Activated T-helper 1 cell treated with anti-CD3 and anti-CD28 coated beads, Interleukin-12 subunit alpha, Interleukin-12 subunit beta, Interleukin-2, Interleukin-4 antibody, amounts not matched to agents 30 ng/mL and 10 ng/mL and 1 ng/mL, durations not matched to agents 14 hours and 24 hours and 36 hours (primary cell): ENCODE data around the gene CCDC92B. TPM values are rescaled to one million over a fixed set of nuclear protein-coding genes. Genes with fewer than 3 reads are reported as not detected.
"Not testable (repeated sequence)": the region's sequence is repeated elsewhere in the genome, so short reads cannot be mapped to it uniquely, and the experiment has no call there.

ENCODE experiments used
- DNase-seq: peaks from one replicate; pipeline ENCODE4 v3.0.0; 2021; ENCODE audit warnings: low spot score
- H3K27ac Mint-ChIP-seq: one replicate; pipeline ENCODE4 v1.8.0; 2021; ENCODE audit warnings: mild to moderate bottlenecking, mixed read lengths
- H3K27me3 Mint-ChIP-seq: one replicate; pipeline ENCODE4 v1.8.0; 2022; ENCODE audit warnings: mild to moderate bottlenecking, moderate library complexity, mixed read lengths; ENCODE audit not compliant: insufficient read depth
- H3K36me3 Mint-ChIP-seq: one replicate; pipeline ENCODE4 v1.8.0; 2021; ENCODE audit warnings: low read depth, mixed read lengths
- H3K4me1 Mint-ChIP-seq: one replicate; pipeline ENCODE4 v1.8.0; 2021; ENCODE audit warnings: low read depth, mixed read lengths
- H3K4me3 Mint-ChIP-seq: one replicate; pipeline ENCODE4 v1.8.0; 2021; ENCODE audit warnings: mild to moderate bottlenecking, moderate library complexity, mixed read lengths
- H3K9me3 Mint-ChIP-seq: one replicate; pipeline ENCODE4 v1.8.0; 2021; ENCODE audit warnings: mixed read lengths
- intact Hi-C: fragments of 100-400 bp; cut with micrococcal nuclease; formaldehyde crosslinking; loops from one replicate; pipeline ENCODE4 v1.15.1; 2024
- total RNA-seq: library from RNA; stranded (reverse); gene quantifications from 2 replicates; pipeline ENCODE4 v1.2.3, GENCODE V29; 2022

CCDC92B gene
- total RNA-seq, 1 donor from 2014 or later = 0.23 TPM

DNA sequence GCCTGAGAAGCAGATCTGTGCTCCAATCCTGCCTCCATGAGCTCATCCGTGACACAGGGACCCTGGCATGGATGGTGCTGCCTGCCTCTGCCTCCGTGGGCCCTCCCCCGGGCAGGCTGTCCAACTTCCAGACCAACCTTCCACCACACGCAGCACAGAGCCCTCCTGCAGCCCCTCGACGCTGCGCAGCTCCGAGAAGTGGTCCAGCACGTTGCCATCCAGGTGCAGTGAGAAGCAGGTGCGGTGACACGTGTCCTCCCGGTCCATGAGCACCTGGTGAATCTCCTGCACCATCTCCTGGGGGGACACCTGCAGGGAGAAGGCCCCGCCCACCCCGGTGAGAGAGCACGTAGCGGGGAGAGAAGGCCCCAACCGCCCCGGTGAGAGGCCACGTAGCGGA lies 46.3 kb downstream of the CCDC92B start:
- intact Hi-C loops = no loop called here
- no peak for DNase-seq
- Mint-ChIP-seq H3K27ac (no peak overlapping the region), H3K27me3 (no peaks in the 10 kb centered on the region), H3K36me3 (peaks cover 3% of the 10 kb centered on the region), H3K4me1 (peaks cover 5% of the 10 kb centered on the region), H3K9me3 (no peaks in the 10 kb centered on the region), H3K4me3 (no peak overlapping the region)

DNA sequence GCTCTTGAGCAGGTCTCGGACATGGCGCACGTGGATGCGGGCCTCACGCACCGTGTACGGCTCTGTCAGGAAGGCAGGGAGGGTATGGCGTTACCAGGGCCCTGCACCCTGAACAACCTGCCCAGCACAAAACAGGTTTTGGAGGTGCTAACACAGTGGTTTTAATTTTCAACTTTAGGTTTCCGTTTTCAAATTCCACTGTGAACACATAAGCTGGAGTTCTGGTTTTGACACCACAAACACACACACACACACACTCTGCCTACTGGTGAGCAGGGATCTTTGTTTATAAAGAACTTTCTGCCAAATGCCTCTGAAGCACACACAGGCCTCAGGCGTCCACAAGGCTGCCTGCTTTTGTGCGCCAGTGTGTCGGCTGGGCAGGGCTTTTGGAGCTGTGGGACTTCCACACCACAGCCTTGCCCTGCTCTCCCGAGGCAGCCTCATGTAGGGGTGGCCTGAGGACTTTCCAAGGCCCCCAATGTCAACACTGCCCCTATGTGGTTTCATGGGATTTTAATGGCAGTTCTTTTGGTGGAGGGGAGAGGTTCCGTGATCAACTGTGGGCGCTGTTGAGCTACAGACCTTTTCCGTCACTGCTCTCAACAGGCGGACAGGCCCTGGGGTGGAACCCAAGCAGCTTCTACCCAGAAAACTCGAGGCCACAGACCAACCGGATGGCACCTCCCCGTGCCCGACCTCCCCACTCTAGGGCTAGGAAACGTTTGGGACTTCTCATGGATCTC lies 47.3 kb downstream of the CCDC92B start:
- Mint-ChIP-seq H3K27me3 (no peaks in the 10 kb centered on the region), H3K9me3 (no peaks in the 10 kb centered on the region), H3K4me1 (peaks cover 5% of the 10 kb centered on the region), H3K27ac (no peak overlapping the region), H3K4me3 (no peak overlapping the region), H3K36me3 (peaks cover 3% of the 10 kb centered on the region)
- no peak for DNase-seq
- intact Hi-C loops = no loop called here

DNA sequence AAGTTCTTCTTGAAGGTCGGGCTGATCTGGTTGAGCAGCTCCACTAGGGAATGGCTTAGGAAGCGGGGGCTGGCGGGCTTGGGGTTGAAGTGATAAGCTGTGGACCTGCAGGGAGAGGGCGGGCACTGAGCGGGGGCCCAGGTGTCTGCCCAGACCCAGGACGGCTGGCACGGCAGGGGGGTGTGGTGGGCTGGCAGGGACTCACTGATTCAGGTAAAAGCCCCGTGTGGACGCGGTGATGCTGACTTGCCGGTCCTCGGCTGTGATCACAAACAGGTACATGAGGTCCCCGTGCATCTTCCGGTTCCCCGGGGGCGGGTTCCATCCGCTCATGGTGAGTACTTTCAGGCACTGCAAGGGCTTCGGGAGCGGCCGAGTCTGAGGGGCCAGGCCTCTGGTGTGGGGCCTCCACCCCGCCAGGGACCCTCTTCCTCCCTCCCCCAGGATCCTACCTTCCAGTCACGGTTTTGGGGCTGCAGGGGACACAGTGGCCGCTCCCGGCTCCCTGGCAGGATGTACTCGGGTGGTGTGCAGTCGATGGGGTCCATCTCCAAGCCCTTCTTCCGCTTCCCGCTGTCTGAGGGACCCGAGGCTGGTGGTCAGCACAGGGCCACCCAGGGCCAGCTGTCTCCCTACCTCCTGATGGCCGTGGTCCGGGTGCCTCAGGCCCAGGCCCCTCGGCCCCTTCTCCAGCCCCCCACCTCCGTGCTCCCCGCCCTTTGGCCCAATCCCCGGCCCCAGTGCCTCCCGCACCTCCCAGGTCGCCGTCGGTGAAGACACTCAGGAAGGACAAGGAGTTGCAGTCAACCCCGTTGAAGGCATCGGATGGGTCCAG lies 48.1 kb downstream of the CCDC92B start:
- intact Hi-C loops = no loop called here
- no peaks in the 10 kb centered on the region for H3K27me3 Mint-ChIP-seq
- peaks cover 5% of the 10 kb centered on the region for H3K4me1 Mint-ChIP-seq
- H3K9me3 Mint-ChIP-seq = no peaks in the 10 kb centered on the region
- no peak for DNase-seq
- H3K36me3 Mint-ChIP-seq = peaks cover 8% of the 10 kb centered on the region
- H3K4me3 Mint-ChIP-seq = no peak overlapping the region
- H3K27ac Mint-ChIP-seq = no peak overlapping the region

DNA sequence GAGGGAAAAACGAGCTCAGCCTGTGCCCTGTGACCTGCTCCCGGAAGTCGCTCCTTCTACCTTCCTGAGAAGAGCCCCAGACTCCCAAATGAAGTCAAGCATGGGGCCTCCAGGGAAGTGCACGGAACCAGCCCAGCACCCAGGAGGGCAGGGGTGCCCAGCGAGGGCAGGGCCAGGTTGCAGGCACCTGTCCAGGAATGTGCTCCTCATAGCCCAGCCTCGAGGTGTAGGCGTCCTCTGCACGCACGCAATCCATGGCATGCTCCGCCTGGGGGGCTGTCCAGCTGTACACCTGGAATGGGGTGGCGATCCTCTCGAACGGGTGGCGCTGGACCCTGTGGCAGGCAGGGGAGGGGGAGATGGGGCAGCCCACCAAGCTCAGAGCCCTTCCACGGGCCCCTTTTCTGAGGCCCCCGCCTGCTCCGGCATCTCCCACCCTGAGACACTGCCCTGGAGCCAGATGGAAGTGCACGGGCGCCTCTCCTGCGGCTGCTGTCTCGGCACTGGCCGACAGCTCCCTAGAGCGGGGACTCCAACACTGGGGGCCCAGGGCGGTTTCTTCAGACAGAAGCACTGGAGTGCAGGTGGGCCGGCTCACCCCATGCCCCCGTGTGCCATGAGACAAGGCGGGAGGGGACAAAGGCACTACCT lies 48.8 kb downstream of the CCDC92B start:
- Mint-ChIP-seq H3K4me3 (no peak overlapping the region), H3K27ac (no peak overlapping the region), H3K9me3 (no peaks in the 10 kb centered on the region), H3K27me3 (no peaks in the 10 kb centered on the region), H3K4me1 (peaks cover 4% of the 10 kb centered on the region), H3K36me3 (peaks cover 8% of the 10 kb centered on the region)
- intact Hi-C loops = no loop called here
- DNase-seq = no peak

DNA sequence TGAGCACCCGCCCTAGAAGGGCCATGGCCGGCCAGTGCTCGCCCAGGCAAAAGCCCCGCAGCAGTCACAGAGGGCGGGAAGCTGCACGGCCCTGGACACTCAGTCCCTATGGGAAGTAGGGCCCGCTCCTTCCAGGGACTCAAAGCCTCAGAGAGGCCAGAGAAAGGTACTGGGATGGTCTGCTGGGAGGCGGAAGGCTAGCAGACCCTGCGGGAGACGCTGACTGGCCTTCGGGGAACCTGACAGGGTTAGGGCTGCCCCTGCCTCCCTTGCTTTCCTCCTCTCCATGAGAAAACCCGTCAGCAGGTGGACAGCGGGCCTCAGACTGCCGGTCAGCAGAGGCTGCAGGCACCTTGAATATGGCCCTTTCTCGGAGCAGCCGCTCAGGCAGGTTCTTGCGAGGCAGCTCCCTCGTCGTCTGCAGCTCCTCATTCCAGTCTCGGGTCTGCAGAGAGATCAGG lies 49.4 kb downstream of the CCDC92B start:
- intact Hi-C loops = no loop called here
- no peak overlapping the region for H3K27ac Mint-ChIP-seq
- H3K9me3 Mint-ChIP-seq = no peaks in the 10 kb centered on the region
- peaks cover 8% of the 10 kb centered on the region for H3K36me3 Mint-ChIP-seq
- H3K27me3 Mint-ChIP-seq = no peaks in the 10 kb centered on the region
- H3K4me3 Mint-ChIP-seq = no peak overlapping the region
- H3K4me1 Mint-ChIP-seq = no peaks in the 10 kb centered on the region
- DNase-seq = no peak

DNA sequence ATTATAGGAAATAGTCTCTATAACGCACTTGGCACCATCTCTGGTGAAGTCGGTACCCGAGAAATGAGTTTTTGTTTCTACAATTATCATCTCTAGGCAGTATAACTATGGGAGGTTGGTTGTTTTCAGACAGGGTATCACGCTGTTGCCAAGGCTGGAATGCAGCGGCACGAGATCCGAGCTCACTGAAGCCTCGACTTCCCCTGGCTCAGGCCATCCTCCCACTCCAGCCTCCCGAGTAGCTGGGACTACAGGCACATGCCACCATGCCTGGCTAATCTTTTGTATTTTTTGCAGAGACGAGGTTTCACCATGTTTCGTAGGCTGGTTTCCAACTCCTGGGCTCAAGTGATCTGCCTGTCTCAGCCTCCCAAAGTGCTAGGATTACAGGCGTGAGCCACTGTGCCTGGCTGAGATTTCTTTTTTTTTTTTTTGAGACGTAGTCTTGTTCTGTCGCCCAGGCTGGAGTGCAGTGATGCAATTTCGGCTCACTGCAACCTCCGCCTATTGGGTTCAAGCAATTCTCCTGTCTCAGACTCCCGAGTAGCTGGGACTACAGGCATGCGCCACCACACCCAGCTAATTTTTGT lies 50.1 kb downstream of the CCDC92B start:
- H3K27ac Mint-ChIP-seq, H3K36me3 Mint-ChIP-seq, DNase-seq, H3K27me3 Mint-ChIP-seq, H3K9me3 Mint-ChIP-seq, H3K4me1 Mint-ChIP-seq, H3K4me3 Mint-ChIP-seq, intact Hi-C loops: not testable (repeated sequence)

DNA sequence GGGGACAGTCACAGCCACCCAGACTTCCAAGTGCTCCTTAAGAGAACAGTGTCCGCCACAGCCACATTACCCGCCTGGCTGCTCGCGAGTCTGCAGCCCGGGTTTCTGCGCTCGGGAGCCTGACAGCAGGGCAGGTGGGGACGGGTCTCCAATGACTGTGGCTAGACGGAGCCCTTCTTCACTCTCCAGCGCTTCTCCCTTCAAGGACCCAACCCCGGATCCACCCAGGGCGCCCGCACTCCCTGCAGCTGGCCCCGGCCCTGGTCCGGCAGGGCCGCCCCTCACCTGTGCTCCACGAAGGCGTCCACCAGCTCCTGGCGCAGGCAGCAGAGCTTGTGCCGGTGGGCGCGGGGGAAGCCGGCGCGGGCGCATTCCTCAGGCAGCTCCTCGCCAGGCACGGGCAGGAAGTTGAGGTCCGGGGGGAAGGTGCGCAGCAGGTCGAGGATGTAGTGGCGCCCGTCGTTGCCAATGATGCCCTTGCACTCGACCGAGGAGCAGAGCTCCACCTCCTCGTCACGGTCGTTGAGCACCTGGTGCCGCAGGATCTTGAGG lies 51.8 kb downstream of the CCDC92B start:
- Mint-ChIP-seq H3K27me3 (no peaks in the 10 kb centered on the region), H3K36me3 (peaks cover 9% of the 10 kb centered on the region), H3K4me1 (no peaks in the 10 kb centered on the region), H3K4me3 (no peak overlapping the region), H3K9me3 (no peaks in the 10 kb centered on the region), H3K27ac (no peak overlapping the region)
- intact Hi-C loops = no loop called here
- DNase-seq = no peak

DNA sequence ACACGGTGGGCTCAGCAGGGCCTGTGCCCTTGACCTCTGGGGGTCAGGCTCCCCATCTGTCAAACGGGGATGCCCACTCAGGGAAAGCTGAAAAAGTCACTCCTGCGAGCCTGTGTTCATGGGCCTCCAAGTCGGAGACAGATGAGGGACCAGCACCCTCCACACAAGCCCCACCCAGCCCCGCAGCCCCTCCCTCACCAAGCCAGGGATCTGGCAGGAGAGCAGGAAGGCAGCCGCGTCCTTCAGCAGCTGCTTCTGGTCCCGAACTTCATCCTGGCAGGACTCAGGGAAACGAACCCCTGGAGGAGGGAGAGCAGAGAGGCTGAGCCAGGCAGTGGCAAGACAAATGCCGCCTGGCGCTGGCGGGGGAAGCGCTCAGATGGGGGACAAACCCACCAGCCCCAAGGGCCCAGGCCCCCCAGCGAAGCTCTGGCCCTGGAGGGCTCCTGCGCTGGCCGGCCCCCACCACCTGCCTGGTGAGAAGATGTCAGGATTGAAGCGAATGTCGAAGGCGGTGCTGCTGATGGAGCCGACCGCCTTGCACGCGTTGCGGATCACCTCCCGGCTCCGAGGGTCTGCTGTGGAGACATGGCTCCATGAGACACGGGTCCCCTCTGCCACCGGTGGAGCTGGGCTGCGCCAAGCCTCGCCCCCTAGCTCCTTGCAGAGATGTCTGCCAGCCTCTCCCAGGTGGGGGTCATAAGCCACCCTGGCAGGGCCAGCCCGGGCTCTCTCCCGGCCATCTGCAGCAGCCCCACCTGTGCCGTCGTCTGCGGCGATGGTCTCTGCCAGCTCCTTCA lies 53.3 kb downstream of the CCDC92B start:
- Mint-ChIP-seq H3K27ac (no peak overlapping the region), H3K9me3 (no peaks in the 10 kb centered on the region), H3K27me3 (no peaks in the 10 kb centered on the region), H3K4me3 (no peak overlapping the region), H3K4me1 (no peaks in the 10 kb centered on the region), H3K36me3 (peaks cover 9% of the 10 kb centered on the region)
- intact Hi-C loops = no loop called here
- no peak for DNase-seq

DNA sequence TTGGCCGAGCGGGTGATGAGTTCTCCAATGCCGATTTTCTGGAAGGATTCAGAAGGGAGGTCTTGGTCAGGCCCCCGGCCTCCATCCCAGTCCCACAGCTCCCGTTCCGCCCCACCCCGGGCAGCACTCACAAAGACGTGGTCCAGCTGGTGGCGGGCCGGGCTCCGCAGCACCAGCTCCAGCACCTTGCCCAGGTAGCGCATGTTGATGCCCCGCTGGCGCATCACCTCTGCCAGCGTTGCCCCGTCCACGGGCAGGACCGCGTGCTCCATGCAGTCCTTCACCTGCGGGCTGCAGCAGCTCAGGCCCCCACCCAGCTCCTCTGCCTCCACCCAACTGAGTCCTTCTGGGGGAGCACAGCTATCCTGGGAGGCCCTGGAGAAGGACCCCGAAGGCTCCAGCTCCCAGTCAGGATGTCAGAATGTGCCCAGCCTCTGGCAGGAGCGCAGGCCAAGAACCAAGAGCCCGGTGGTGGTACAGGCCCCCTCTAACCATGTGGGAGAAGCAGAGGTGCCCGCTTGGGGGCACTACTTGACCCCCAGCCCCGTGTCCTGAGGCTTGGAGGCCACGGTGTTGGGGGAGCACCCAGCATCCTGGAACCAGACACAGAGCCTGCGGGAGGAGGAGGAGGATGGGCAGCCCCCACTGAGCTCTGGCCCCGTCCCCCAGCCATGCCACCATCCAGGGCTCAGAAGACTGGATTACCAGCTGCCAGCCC lies 54.0 kb downstream of the CCDC92B start:
- intact Hi-C loops = no loop called here
- Mint-ChIP-seq H3K9me3 (no peaks in the 10 kb centered on the region), H3K36me3 (peaks cover 7% of the 10 kb centered on the region)

DNA sequence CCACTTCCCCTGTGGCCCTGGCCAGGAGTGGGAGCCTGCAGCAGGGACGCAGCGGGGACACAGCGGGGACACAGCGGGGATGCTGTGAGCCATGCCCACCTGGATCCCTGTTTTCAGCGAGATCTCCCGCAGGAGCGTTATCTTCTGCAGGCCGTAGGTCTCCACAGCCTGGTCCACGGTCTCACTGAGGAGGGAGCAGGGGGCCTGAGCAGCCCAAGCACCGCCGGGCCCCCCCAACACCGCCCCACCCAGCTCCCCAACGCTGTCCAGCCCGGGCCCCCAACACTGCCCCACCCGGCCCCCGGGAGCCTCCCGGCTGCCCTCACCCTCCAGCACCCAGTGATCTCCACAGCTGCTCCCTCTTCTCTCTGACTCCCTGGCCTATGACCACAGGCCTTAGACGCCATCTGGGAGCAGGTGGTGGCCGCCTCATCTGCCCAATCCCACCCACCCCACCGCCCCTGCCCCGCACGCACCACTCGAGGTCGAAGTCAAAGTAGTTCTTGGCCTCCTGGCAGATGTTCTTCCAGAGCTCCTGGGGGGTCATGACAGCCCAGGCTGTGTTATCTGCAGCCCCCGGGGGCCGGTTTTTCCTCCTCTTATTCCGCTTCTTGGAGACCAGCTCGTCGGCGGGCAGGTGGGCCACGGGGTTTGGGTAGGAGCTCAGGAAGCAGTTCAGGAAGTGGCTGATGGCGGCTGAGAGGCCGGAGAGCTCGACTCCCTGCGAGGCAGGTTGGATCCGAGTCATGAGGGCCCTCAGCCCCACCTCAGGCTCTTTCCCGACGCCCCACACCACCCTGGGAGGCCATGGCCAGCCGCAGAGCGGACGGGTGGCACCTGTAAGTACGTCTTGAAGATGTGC lies 54.8 kb downstream of the CCDC92B start:
- H3K4me3 Mint-ChIP-seq = no peak overlapping the region
- intact Hi-C loops = no loop called here
- no peaks in the 10 kb centered on the region for H3K9me3 Mint-ChIP-seq
- DNase-seq = no peak
- no peak overlapping the region for H3K27ac Mint-ChIP-seq
- peaks cover 7% of the 10 kb centered on the region for H3K36me3 Mint-ChIP-seq
- no peaks in the 10 kb centered on the region for H3K27me3 Mint-ChIP-seq
- no peaks in the 10 kb centered on the region for H3K4me1 Mint-ChIP-seq

More for the DNA sequence above, 54.0 kb downstream of the CCDC92B start:
- no peaks in the 10 kb centered on the region for H3K27me3 Mint-ChIP-seq
- H3K4me3 Mint-ChIP-seq = no peak overlapping the region
- H3K27ac Mint-ChIP-seq = no peak overlapping the region
- DNase-seq = no peak
- no peaks in the 10 kb centered on the region for H3K4me1 Mint-ChIP-seq
